HG03064 (cell line): ENCODE results near the gene SLC22A23.

Experiments
- ATAC-seq: cut with Tn5 transposase; IDR thresholded peaks from one replicate; pipeline ENCODE4 v1.9.1; 2021; ENCODE audit warnings: low read depth; ENCODE audit not compliant: unreplicated experiment

The SLC22A23 gene

GRCh38 chr6:3406891-3407809 lies 49.7 kb downstream of the SLC22A23 start:
- no peak for ATAC-seq

- no peak for ATAC-seq
Observed at GRCh38 chr6:3406362-3406821, 50.5 kb downstream of the SLC22A23 start.

- no peak for ATAC-seq
Observed at GRCh38 chr6:3405679-3406078, 51.2 kb downstream of the SLC22A23 start.

GRCh38 chr6:3405182-3405518 lies 51.7 kb downstream of the SLC22A23 start:
- no peak for ATAC-seq

- ATAC-seq = no peak
Observed at GRCh38 chr6:3403238-3404173, 53.3 kb downstream of the SLC22A23 start.

- no peak for ATAC-seq
Observed at GRCh38 chr6:3402310-3403237, 54.3 kb downstream of the SLC22A23 start.

GRCh38 chr6:3400162-3400561 lies 56.7 kb downstream of the SLC22A23 start:
- no peak for ATAC-seq

- ATAC-seq = no peak
Observed at GRCh38 chr6:3398755-3399696, 57.8 kb downstream of the SLC22A23 start.

- no peak for ATAC-seq
Observed at GRCh38 chr6:3398165-3398562, 58.7 kb downstream of the SLC22A23 start.

- ATAC-seq = no peak
Observed at GRCh38 chr6:3397229-3398164, 59.4 kb downstream of the SLC22A23 start.

GRCh38 chr6:3396503-3397180 lies 60.2 kb downstream of the SLC22A23 start:
- no peak for ATAC-seq

GRCh38 chr6:3394671-3395070 lies 62.2 kb downstream of the SLC22A23 start:
- no peak for ATAC-seq

GRCh38 chr6:3393836-3394202 lies 63.0 kb downstream of the SLC22A23 start:
- no peak for ATAC-seq

GRCh38 chr6:3392930-3393835 lies 63.7 kb downstream of the SLC22A23 start:
- no peak for ATAC-seq

GRCh38 chr6:3391902-3392458 lies 64.9 kb downstream of the SLC22A23 start:
- no peak for ATAC-seq

- no peak for ATAC-seq
Observed at GRCh38 chr6:3390698-3391097, 66.2 kb downstream of the SLC22A23 start.
